Gastroesophageal sphincter (tissue), 4 donors: Measurements from ENCODE around the gene TCP10L. TPM values are rescaled to one million over a fixed set of nuclear protein-coding genes. Genes with fewer than 3 reads are reported as not detected.

Source experiments
- ATAC-seq: fragments of 150-250 bp; one replicate; pipeline ENCODE4 v1.9.1; 2016; ENCODE audit warnings: mild to moderate bottlenecking, moderate library complexity
- H3K27ac ChIP-seq, 4 donors: fragments of 200-600 bp; sonication (generic) in 3 of 4; 1 replicate in 3 of 4; 2 replicates in 1 of 4; pipeline ENCODE4 v1.5.1; 2016 to 2019
- H3K27me3 ChIP-seq: fragments of 200-600 bp; sonication (generic); one replicate; pipeline ENCODE4 v1.5.1; 2019
- H3K36me3 ChIP-seq, 2 donors: fragments of 200-600 bp; sonication (generic); one replicate each; pipeline ENCODE4 v1.5.1; 2019; ENCODE audit warnings: control low read depth in 1 of 2
- H3K4me1 ChIP-seq, 3 donors: fragments of 200-600 bp; sonication (generic); 1 replicate in 2 of 3; 2 replicates in 1 of 3; pipeline ENCODE4 v1.5.1; 2016 to 2019; ENCODE audit warnings: control low read depth in 2 of 3
- H3K4me3 ChIP-seq, 2 donors: fragments of 200-600 bp; sonication (generic); one replicate each; pipeline ENCODE4 v1.5.1; 2019; ENCODE audit warnings: mild to moderate bottlenecking in 1 of 2, moderate library complexity in 1 of 2
- H3K9me3 ChIP-seq, 3 donors: fragments of 200-600 bp; sonication (generic); one replicate each; pipeline ENCODE4 v1.5.1; 2017 to 2019; ENCODE audit warnings: control low read depth in 2 of 3
- EP300 ChIP-seq: sonication (generic); formaldehyde crosslinking; IDR thresholded peaks from one replicate; pipeline ENCODE4 v1.6.1; 2017; ENCODE audit warnings: antibody characterized with exemption, mild to moderate bottlenecking
- POLR2A ChIP-seq, 2 donors: fragments of 450-650 bp; IDR thresholded peaks; one replicate each; pipeline ENCODE4 v1.6.1; 2017; ENCODE audit warnings: antibody characterized with exemption in 2 of 2, mild to moderate bottlenecking in 2 of 2, moderate library complexity in 1 of 2
- POLR2AphosphoS5 ChIP-seq: sonication (generic); formaldehyde crosslinking; IDR thresholded peaks from one replicate; pipeline ENCODE4 v1.6.1; 2017; ENCODE audit warnings: antibody characterized with exemption
- WGBS, 2 donors: methylation state at CpG; one replicate each; pipeline ENCODE4 v1.1.5; 2018; ENCODE audit warnings: low coverage in 1 of 2; 5-methylcytosine and 5-hydroxymethylcytosine counted together
- total RNA-seq, 4 donors: library from RNA; depleted of rRNA; stranded (reverse); fragments of >200 nt; gene quantifications; one replicate each; pipeline ENCODE4 v1.1.0, GENCODE V29; 2016
- TF ChIP-seq, protein P1 (sequence below), 4 experiments: fragments of 200-600 bp in 2 of 4; fragments of 450-650 bp in 2 of 4; sonication (generic) in 1 of 4; IDR thresholded peaks; one replicate each; pipeline ENCODE4 v1.5.1; 2017 to 2019; ENCODE audit warnings: antibody characterized with exemption in 4 of 4, mild to moderate bottlenecking in 2 of 4, moderate library complexity in 2 of 4

Gene TCP10L
- total RNA-seq, 4 donors from 2014 or later: 1.6 to 2.7 TPM; not detected in 2

DNA sequence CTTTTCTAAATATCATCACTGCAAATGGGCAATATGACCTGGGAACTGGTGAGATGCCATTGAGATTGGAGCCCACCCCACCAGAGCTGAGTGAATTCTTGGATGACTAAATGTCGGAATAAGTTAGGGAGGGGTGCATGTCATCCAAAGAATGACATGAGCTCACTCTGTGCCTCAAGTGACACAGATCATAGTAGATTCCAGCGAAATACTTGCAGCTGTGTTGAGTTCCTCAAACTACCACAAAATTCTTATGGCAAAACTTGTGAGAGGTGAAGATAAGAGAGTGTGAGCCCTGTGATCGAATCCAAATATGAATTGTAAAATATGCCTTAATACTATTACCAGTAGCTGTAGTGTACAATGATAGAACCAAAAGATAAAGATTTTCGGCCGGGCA, 2.3 kb upstream of the TCP10L start:
- no peak overlapping the region for H3K4me3 ChIP-seq
- H3K36me3 ChIP-seq: peaks cover 0 to 8% of the 10 kb centered on the region in 2 donors
- no peaks in the 10 kb centered on the region for H3K9me3 ChIP-seq
- no peaks in the 10 kb centered on the region for H3K27me3 ChIP-seq
- 98 to 100% methylated on average over 2 to 5 of the region's 5 CpGs for WGBS, 2 donors
- H3K27ac ChIP-seq: no peak overlapping the region
- peaks cover 0 to 14% (median 0%) of the 10 kb centered on the region in 3 donors for H3K4me1 ChIP-seq
- TF ChIP-seq POLR2AphosphoS5 (no peak), EP300 (no peak), POLR2A (IDR thresholded peaks at IDR 0.05) (no peak)
- TF ChIP-seq, protein P1, sequence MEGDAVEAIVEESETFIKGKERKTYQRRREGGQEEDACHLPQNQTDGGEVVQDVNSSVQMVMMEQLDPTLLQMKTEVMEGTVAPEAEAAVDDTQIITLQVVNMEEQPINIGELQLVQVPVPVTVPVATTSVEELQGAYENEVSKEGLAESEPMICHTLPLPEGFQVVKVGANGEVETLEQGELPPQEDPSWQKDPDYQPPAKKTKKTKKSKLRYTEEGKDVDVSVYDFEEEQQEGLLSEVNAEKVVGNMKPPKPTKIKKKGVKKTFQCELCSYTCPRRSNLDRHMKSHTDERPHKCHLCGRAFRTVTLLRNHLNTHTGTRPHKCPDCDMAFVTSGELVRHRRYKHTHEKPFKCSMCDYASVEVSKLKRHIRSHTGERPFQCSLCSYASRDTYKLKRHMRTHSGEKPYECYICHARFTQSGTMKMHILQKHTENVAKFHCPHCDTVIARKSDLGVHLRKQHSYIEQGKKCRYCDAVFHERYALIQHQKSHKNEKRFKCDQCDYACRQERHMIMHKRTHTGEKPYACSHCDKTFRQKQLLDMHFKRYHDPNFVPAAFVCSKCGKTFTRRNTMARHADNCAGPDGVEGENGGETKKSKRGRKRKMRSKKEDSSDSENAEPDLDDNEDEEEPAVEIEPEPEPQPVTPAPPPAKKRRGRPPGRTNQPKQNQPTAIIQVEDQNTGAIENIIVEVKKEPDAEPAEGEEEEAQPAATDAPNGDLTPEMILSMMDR (IDR thresholded peaks at IDR 0.05): no peak
- ATAC-seq: no peak

DNA sequence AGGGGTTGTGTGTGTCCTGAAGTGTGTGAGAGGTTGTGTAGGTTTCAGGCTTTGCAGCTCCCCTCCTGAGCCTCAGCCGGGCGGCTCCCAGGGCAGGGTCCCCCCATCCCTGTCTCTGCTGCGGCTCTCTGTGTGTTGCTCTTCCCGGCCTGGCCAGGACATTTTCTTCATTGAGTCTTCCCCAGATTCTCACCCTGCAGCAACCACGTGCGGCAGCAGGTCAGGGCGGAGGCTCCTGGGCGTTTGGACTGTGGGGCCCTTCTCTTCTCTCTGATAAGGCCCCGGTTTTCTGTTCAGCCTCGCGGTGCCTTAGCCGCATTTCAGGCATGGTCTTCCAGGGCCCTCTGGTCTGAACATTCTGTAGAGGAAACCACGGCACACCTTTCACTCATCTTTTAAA, 1.8 kb upstream of the TCP10L start:
- TF ChIP-seq POLR2A (IDR thresholded peaks at IDR 0.05) (no peak), EP300 (no peak), POLR2AphosphoS5 (no peak)
- TF ChIP-seq, protein P1 (IDR thresholded peaks at IDR 0.05): no peak
- Histone ChIP-seq H3K27me3 (no peaks in the 10 kb centered on the region), H3K36me3 (peaks cover 0 to 8% of the 10 kb centered on the region in 2 donors), H3K4me1 (peaks cover 0 to 14% (median 0%) of the 10 kb centered on the region in 3 donors), H3K9me3 (no peaks in the 10 kb centered on the region), H3K4me3 (no peak overlapping the region), H3K27ac (no peak overlapping the region)
- WGBS, 2 donors: 73% methylated on average over 4 of the region's 13 CpGs; no CpG with 5 or more reads in 1 of the 2 donors
- no peak for ATAC-seq

DNA sequence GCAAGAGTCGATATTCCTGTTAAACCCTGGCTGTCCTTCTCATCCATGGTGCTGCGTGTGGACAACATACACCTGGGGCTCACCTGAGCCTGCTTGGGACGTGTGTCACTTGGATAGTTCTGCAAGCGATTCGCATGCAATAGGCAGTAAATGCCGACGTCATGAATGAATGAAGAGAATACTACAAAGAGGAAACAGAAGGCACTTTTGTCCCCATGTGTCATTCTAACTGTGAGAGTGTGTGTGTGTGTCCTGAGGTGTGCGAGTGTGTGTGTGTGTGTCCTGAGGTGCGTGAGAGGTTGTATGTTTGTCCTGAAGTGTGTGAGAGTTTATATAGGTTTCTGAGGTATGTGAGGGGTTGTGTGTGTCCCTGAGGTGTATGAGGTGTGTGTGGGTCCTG, 647 bp upstream of the TCP10L start:
- Histone ChIP-seq H3K4me1 (peaks cover 0 to 14% (median 0%) of the 10 kb centered on the region in 3 donors), H3K36me3 (peaks cover 0 to 8% of the 10 kb centered on the region in 2 donors), H3K4me3 (no peak overlapping the region), H3K27me3 (no peaks in the 10 kb centered on the region), H3K27ac (no peak overlapping the region), H3K9me3 (no peaks in the 10 kb centered on the region)
- no peak for ATAC-seq
- WGBS, 2 donors: 79 to 88% methylated on average over 7 to 8 of the region's 9 CpGs
- TF ChIP-seq EP300 (no peak), POLR2AphosphoS5 (no peak), POLR2A (IDR thresholded peaks at IDR 0.05) (no peak)
- TF ChIP-seq, protein P1 (IDR thresholded peaks at IDR 0.05): no peak

DNA sequence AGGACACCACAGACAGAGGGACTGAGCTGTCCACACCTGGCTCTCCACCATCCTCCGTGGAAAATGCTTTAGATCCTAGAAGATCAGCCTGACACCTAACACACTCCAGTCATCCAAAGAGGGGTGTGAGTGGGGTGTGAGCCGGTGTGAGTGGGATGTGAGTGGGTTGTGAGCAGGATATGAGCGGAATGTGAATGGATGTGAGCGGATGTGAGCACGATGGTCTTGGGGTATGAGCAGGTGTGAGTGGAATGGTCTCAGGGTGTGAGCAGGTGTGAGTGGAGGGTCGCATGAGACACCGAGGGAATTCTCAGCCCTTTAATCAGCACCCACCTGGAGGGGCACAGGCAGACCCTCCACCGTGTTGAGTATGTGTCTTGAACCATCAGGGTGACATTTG, 851 bp downstream of the TCP10L start:
- no peaks in the 10 kb centered on the region for H3K4me1 ChIP-seq
- H3K27ac ChIP-seq: no peak overlapping the region
- no peak for ATAC-seq
- TF ChIP-seq, protein P1 (IDR thresholded peaks at IDR 0.05): no peak
- no peak for TF ChIP-seq EP300
- TF ChIP-seq POLR2A (IDR thresholded peaks at IDR 0.05): no peak
- no peak for TF ChIP-seq POLR2AphosphoS5
- no peak overlapping the region for H3K4me3 ChIP-seq
- H3K27me3 ChIP-seq: no peaks in the 10 kb centered on the region
- H3K9me3 ChIP-seq: no peaks in the 10 kb centered on the region
- 79 to 95% methylated on average over 6 to 7 of the region's 8 CpGs for WGBS, 2 donors
- peaks cover 0 to 8% of the 10 kb centered on the region in 2 donors for H3K36me3 ChIP-seq

DNA sequence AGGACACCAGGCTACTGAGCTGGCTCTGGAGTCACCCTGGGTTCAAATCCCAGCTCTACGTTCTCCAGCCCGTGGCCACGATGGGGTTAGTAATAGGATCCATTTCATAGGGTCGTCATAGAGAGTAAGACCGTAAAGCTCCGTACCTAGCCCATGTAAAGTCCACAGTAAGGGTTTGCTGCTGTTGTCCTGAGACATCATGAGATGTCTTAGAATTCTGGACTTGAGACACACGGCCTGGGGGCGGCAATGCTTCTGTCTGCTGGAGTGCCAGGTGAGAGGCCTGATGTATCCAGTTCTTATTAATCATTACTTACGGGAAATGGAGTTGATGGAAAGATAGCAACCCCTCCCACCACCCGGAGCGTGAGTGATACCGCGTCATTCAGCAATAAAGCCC, 3.6 kb downstream of the TCP10L start:
- Histone ChIP-seq H3K4me3 (no peak overlapping the region), H3K9me3 (no peaks in the 10 kb centered on the region), H3K36me3 (peaks cover 0 to 14% of the 10 kb centered on the region in 2 donors), H3K27ac (no peak overlapping the region), H3K4me1 (no peaks in the 10 kb centered on the region), H3K27me3 (no peaks in the 10 kb centered on the region)
- WGBS, 2 donors: 93% methylated on average over 4 to 5 of the region's 13 CpGs
- TF ChIP-seq POLR2A (IDR thresholded peaks at IDR 0.05) (no peak), POLR2AphosphoS5 (no peak), EP300 (no peak)
- TF ChIP-seq, protein P1 (IDR thresholded peaks at IDR 0.05): no peak
- ATAC-seq: no peak
